Measurements from ENCODE around the gene USF2. TPM values are rescaled to one million over a fixed set of nuclear protein-coding genes. Genes with fewer than 3 reads are reported as not detected.

USF2 gene
- polyA plus RNA-seq, 1 of the 3 experiments (the other 2 are of a cell fraction): 102 TPM

- 5% methylated on average over 4 of the region's 4 CpGs for WGBS (ENCODE audit: low lambda C conversion rate)
- Histone ChIP-seq H3K4me1 (ENCODE audit: control insufficient read depth in 1 of 2, insufficient read depth in 2 of 2, low read depth in 1 of 2, low read length in 1 of 2) (no peaks in the 10 kb centered on the region), H3K27me3 (ENCODE audit: insufficient read depth) (peaks cover 51% of the 10 kb centered on the region), H3K4me2 (no peak overlapping the region), H3K9ac (no peak overlapping the region), H3K27ac (ENCODE audit: low read depth in 2 of 2, low read length in 1 of 2) (no peak overlapping the region), H3K36me3 (replicated peaks in 1 of 2; ENCODE audit: control insufficient read depth in 1 of 2, insufficient read depth in 2 of 2, low read length in 1 of 2) (no peaks in the 10 kb centered on the region), H3K79me2 (ENCODE audit: insufficient read depth) (no peaks in the 10 kb centered on the region), H3F3A (replicated peaks; ENCODE audit: insufficient read depth) (no peaks in the 10 kb centered on the region), H2AFZ (ENCODE audit: low read depth) (no peak overlapping the region), H3K9me3 (no peaks in the 10 kb centered on the region; the same call in 1 of the 2 replicates), H4K20me1 (ENCODE audit: insufficient read depth) (no peaks in the 10 kb centered on the region), H3K4me3 (ENCODE audit: low read depth in 2 of 2, low read length in 1 of 2) (no peak overlapping the region), H3K9me2 (no peaks in the 10 kb centered on the region)
- DNase-seq: no peak
- ChIA-PET CTCF (no interaction called here), POLR2A (no interaction called here)
- TF ChIP-seq EP300 (IDR thresholded peaks at IDR 0.05; ENCODE audit: borderline replicate concordance in 1 of 2, low read depth in 1 of 2, low read length in 1 of 2): no peak
- TF ChIP-seq ZBTB33 (IDR thresholded peaks at IDR 0.05; ENCODE audit: borderline replicate concordance, low read depth): no peak
- no peak for TF ChIP-seq GATA2 (CRISPR knock-in tag; IDR thresholded peaks at IDR 0.05)
- TF ChIP-seq JUND (IDR thresholded peaks at IDR 0.05): no peak
- no peak for TF ChIP-seq POLR2AphosphoS5 (IDR thresholded peaks at IDR 0.05; ENCODE audit: low read depth, low read length)
- no peak for TF ChIP-seq NRF1 (IDR thresholded peaks at IDR 0.05; ENCODE audit: low read depth, low read length)
- no peak for TF ChIP-seq SIN3A (IDR thresholded peaks at IDR 0.05; ENCODE audit: borderline replicate concordance, low read depth, low read length)
- no peak for TF ChIP-seq EZH2phosphoT487 (IDR thresholded peaks at IDR 0.05; ENCODE audit: borderline replicate concordance, low read depth)
- no peak for TF ChIP-seq FOSL2 (IDR thresholded peaks at IDR 0.05; ENCODE audit: borderline replicate concordance, low read depth)
- TF ChIP-seq GABPA (IDR thresholded peaks at IDR 0.05; ENCODE audit: low read depth): no peak
- TF ChIP-seq TCF12 (IDR thresholded peaks at IDR 0.05): no peak
- no peak for TF ChIP-seq USF2 (IDR thresholded peaks at IDR 0.05; ENCODE audit: borderline replicate concordance, low read depth, low read length)
Measured at GRCh38 chr19:35246466-35247092, 22.2 kb upstream of the USF2 start.

- Histone ChIP-seq H3K4me2 (no peak overlapping the region), H3K4me3 (ENCODE audit: low read depth in 2 of 2, low read length in 1 of 2) (no peak overlapping the region), H2AFZ (ENCODE audit: low read depth) (no peak overlapping the region), H3K9ac (no peak overlapping the region), H3K36me3 (replicated peaks in 1 of 2; ENCODE audit: control insufficient read depth in 1 of 2, insufficient read depth in 2 of 2, low read length in 1 of 2) (no peaks in the 10 kb centered on the region), H3K27ac (ENCODE audit: low read depth in 2 of 2, low read length in 1 of 2) (no peak overlapping the region), H3F3A (replicated peaks; ENCODE audit: insufficient read depth) (no peaks in the 10 kb centered on the region), H3K4me1 (ENCODE audit: control insufficient read depth in 1 of 2, insufficient read depth in 2 of 2, low read depth in 1 of 2, low read length in 1 of 2) (no peaks in the 10 kb centered on the region), H4K20me1 (ENCODE audit: insufficient read depth) (no peaks in the 10 kb centered on the region), H3K79me2 (ENCODE audit: insufficient read depth) (no peaks in the 10 kb centered on the region), H3K9me3 (no peaks in the 10 kb centered on the region; the same call in 1 of the 2 replicates), H3K9me2 (no peaks in the 10 kb centered on the region), H3K27me3 (ENCODE audit: insufficient read depth) (peaks cover 51% of the 10 kb centered on the region)
- no peak for DNase-seq
- ChIA-PET CTCF (no interaction called here), POLR2A (no interaction called here)
- 8% methylated on average over 12 of the region's 42 CpGs for WGBS (ENCODE audit: low lambda C conversion rate)
- TF ChIP-seq FOXJ3 (CRISPR knock-in tag; IDR thresholded peaks at IDR 0.05) (no peak), REST (IDR thresholded peaks at IDR 0.05; ENCODE audit: low read depth, low read length) (no peak), POLR2AphosphoS5 (IDR thresholded peaks at IDR 0.05; ENCODE audit: low read depth, low read length) (no peak), MAX (IDR thresholded peaks at IDR 0.05; ENCODE audit: low read depth) (no peak)
Measured at GRCh38 chr19:35247526-35248309, 21.0 kb upstream of the USF2 start.
